ENCODE data around the gene B4GAT1.

B4GAT1 gene

GRCh38 chr11:66324664-66325063 lies 22.8 kb downstream of the B4GAT1 start:
- TF ChIP-seq GATA3 (IDR thresholded peaks at IDR 0.05; ENCODE audit: low read depth, low read length) = no peak
- no peak for TF ChIP-seq GATA2 (IDR thresholded peaks at IDR 0.05; ENCODE audit: low read depth, low read length)

GRCh38 chr11:66323684-66324083 lies 23.7 kb downstream of the B4GAT1 start:
- no peak for TF ChIP-seq GATA2 (IDR thresholded peaks at IDR 0.05; ENCODE audit: low read depth, low read length)
- no peak for TF ChIP-seq GATA3 (IDR thresholded peaks at IDR 0.05; ENCODE audit: low read depth, low read length)

- no peak for TF ChIP-seq GATA2 (IDR thresholded peaks at IDR 0.05; ENCODE audit: low read depth, low read length)
- TF ChIP-seq GATA3 (IDR thresholded peaks at IDR 0.05; ENCODE audit: low read depth, low read length) = no peak
These were observed 24.5 kb downstream of the B4GAT1 start for GRCh38 chr11:66322732-66323427.

GRCh38 chr11:66321606-66322005 lies 25.8 kb downstream of the B4GAT1 start:
- TF ChIP-seq GATA2 (IDR thresholded peaks at IDR 0.05; ENCODE audit: low read depth, low read length) = no peak

- TF ChIP-seq GATA2 (IDR thresholded peaks at IDR 0.05; ENCODE audit: low read depth, low read length) = no peak
- TF ChIP-seq GATA3 (IDR thresholded peaks at IDR 0.05; ENCODE audit: low read depth, low read length) = no peak
These were observed 28.8 kb downstream of the B4GAT1 start for GRCh38 chr11:66318600-66318970.

- TF ChIP-seq GATA2 (IDR thresholded peaks at IDR 0.05; ENCODE audit: low read depth, low read length) (no peak), GATA3 (IDR thresholded peaks at IDR 0.05; ENCODE audit: low read depth, low read length) (no peak)
These were observed 29.5 kb downstream of the B4GAT1 start for GRCh38 chr11:66317723-66318599.

- TF ChIP-seq GATA3 (IDR thresholded peaks at IDR 0.05; ENCODE audit: low read depth, low read length) = no peak
- TF ChIP-seq GATA2 (IDR thresholded peaks at IDR 0.05; ENCODE audit: low read depth, low read length) = no peak
These were observed 30.1 kb downstream of the B4GAT1 start for GRCh38 chr11:66317322-66317722.

GRCh38 chr11:66316849-66317251 lies 30.6 kb downstream of the B4GAT1 start, which contains the start of gene CD248:
Gene CD248, minus strand, starts transcription at chr11:66317044. Its CDS starts 17 bp downstream, at chr11:66317027.
- TF ChIP-seq GATA2 (IDR thresholded peaks at IDR 0.05; ENCODE audit: low read depth, low read length) = no peak
- TF ChIP-seq GATA3 (IDR thresholded peaks at IDR 0.05; ENCODE audit: low read depth, low read length) = no peak

GRCh38 chr11:66315921-66316811 lies 31.3 kb downstream of the B4GAT1 start:
- TF ChIP-seq GATA2 (IDR thresholded peaks at IDR 0.05; ENCODE audit: low read depth, low read length) (no peak), GATA3 (IDR thresholded peaks at IDR 0.05; ENCODE audit: low read depth, low read length) (no peak)

GRCh38 chr11:66315498-66315885 lies 31.9 kb downstream of the B4GAT1 start:
- TF ChIP-seq GATA2 (IDR thresholded peaks at IDR 0.05; ENCODE audit: low read depth, low read length) = no peak
- no peak for TF ChIP-seq GATA3 (IDR thresholded peaks at IDR 0.05; ENCODE audit: low read depth, low read length)

- TF ChIP-seq GATA2 (IDR thresholded peaks at IDR 0.05; ENCODE audit: low read depth, low read length) (no peak), GATA3 (IDR thresholded peaks at IDR 0.05; ENCODE audit: low read depth, low read length) (no peak)
These were observed 32.6 kb downstream of the B4GAT1 start for GRCh38 chr11:66314561-66315497.

- TF ChIP-seq GATA3 (IDR thresholded peaks at IDR 0.05; ENCODE audit: low read depth, low read length) (no peak), GATA2 (IDR thresholded peaks at IDR 0.05; ENCODE audit: low read depth, low read length) (no peak)
These were observed 33.3 kb downstream of the B4GAT1 start for GRCh38 chr11:66314186-66314501.
